SK-N-SH (cell line): ENCODE data around the gene XKR8. TPM values are rescaled to one million over a fixed set of nuclear protein-coding genes. Genes with fewer than 3 reads are reported as not detected.
A peak's percentile ranks its signal among the peaks of the same experiment; 100 is the strongest.

ENCODE experiments used
- CTCF ChIA-PET: fragments of 300-600, 350-600 bp; formaldehyde crosslinking; extraction: SDS; loops from one replicate; lab custom pipeline; 2021; lab: Yijun Ruan, JAX
- POLR2A ChIA-PET: fragments of 350-600 bp; sonication (Branson Sonifier 250); formaldehyde crosslinking; extraction: SDS; loops from one replicate; lab custom pipeline; 2020; ENCODE audit warnings: antibody characterized with exemption, inconsistent platforms; lab: Yijun Ruan, JAX
- DNase-seq: peaks from one replicate; pipeline ENCODE4 v3.0.0; 2012
- H2AFZ ChIP-seq: fragments of 200-600 bp; sonication (generic); 2 replicates; pipeline ENCODE4 v1.8.1; 2016; ENCODE audit warnings: antibody characterized with exemption, mild to moderate bottlenecking, low read depth
- H3F3A ChIP-seq: fragments of 200-600 bp; sonication (generic); replicated peaks from 2 replicates; pipeline ENCODE3; 2016; ENCODE audit warnings: antibody characterized with exemption, mild to moderate bottlenecking; ENCODE audit not compliant: insufficient read depth
- H3K27ac ChIP-seq, 2 experiments: fragments of 200-500 bp in 1 of 2; fragments of 200-600 bp in 1 of 2; sonication (Bioruptor generic) in 1 of 2; sonication (generic), shearing (Covaris generic) in 1 of 2; 2 replicates each; pipeline versions ENCODE4 v1.5.1 to v1.6.1; 2014 to 2016; ENCODE audit warnings: low read depth in 2 of 2, inconsistent platforms in 1 of 2, low read length in 1 of 2, mild to moderate bottlenecking in 1 of 2, mixed read lengths in 1 of 2
- H3K27me3 ChIP-seq: fragments of 200-600 bp; sonication (generic), shearing (Covaris generic); 2 replicates; pipeline ENCODE4 v1.6.1; 2016; ENCODE audit warnings: mixed run types; ENCODE audit not compliant: insufficient read depth
- H3K36me3 ChIP-seq, 2 experiments: fragments of 200-500 bp in 1 of 2; fragments of 200-600 bp in 1 of 2; sonication (Bioruptor generic) in 1 of 2; sonication (generic) in 1 of 2; replicated peaks in 1 of 2; 2 replicates each; pipeline versions ENCODE3 to v1.5.1; 2014 to 2016; ENCODE audit warnings: low read length in 1 of 2, mild to moderate bottlenecking in 1 of 2; ENCODE audit not compliant: insufficient read depth in 2 of 2, control insufficient read depth in 1 of 2
- H3K4me1 ChIP-seq, 2 experiments: fragments of 200-500 bp in 1 of 2; fragments of 200-600 bp in 1 of 2; sonication (Bioruptor generic) in 1 of 2; sonication (generic), shearing (Covaris generic) in 1 of 2; 2 replicates each; pipeline versions ENCODE4 v1.5.1 to v1.6.1; 2014 to 2016; ENCODE audit warnings: low read depth in 1 of 2, low read length in 1 of 2, mixed run types in 1 of 2; ENCODE audit not compliant: insufficient read depth in 2 of 2, control insufficient read depth in 1 of 2
- H3K4me2 ChIP-seq: fragments of 200-600 bp; sonication (generic), shearing (Covaris generic); 2 replicates; pipeline ENCODE4 v1.6.1; 2017; ENCODE audit warnings: mixed run types
- H3K4me3 ChIP-seq, 2 experiments: fragments of 200-500 bp in 1 of 2; fragments of 200-600 bp in 1 of 2; sonication (Bioruptor generic) in 1 of 2; sonication (generic), shearing (Covaris generic) in 1 of 2; 2 replicates each; pipeline versions ENCODE4 v1.5.1 to v1.8.1; 2014 to 2016; ENCODE audit warnings: low read depth in 2 of 2, inconsistent platforms in 1 of 2, low read length in 1 of 2, mild to moderate bottlenecking in 1 of 2, mixed read lengths in 1 of 2, moderate library complexity in 1 of 2
- H3K79me2 ChIP-seq: fragments of 200-600 bp; sonication (generic); 2 replicates; pipeline ENCODE4 v1.8.1; 2017; ENCODE audit warnings: mild to moderate bottlenecking; ENCODE audit not compliant: insufficient read depth
- H3K9ac ChIP-seq: fragments of 200-600 bp; sonication (generic); 2 replicates; pipeline ENCODE4 v1.6.1; 2017; ENCODE audit warnings: mixed run types
- H3K9me2 ChIP-seq: fragments of 200-600 bp; sonication (generic); 2 replicates; pipeline ENCODE4 v1.6.1; 2017; ENCODE audit warnings: mixed run types
- H3K9me3 ChIP-seq: fragments of 200-600 bp; sonication (generic); 2 replicates; pipeline ENCODE4 v1.6.1; 2017; ENCODE audit warnings: mixed run types, mild to moderate bottlenecking, moderate library complexity
- H4K20me1 ChIP-seq: fragments of 200-600 bp; sonication (generic); 2 replicates; pipeline ENCODE4 v1.6.1; 2017; ENCODE audit warnings: mild to moderate bottlenecking, mixed run types; ENCODE audit not compliant: insufficient read depth
- CHD2 ChIP-seq: fragments of 150-350 bp; IDR thresholded peaks from 2 replicates; pipeline ENCODE4 v1.6.1; 2018; ENCODE audit warnings: low read length; ENCODE audit not compliant: partially characterized antibody
- ELF1 ChIP-seq: IDR thresholded peaks from 2 replicates; pipeline ENCODE4 v1.4.0; 2012
- EZH2phosphoT487 ChIP-seq: fragments of 200-600 bp; sonication (generic); IDR thresholded peaks from 2 replicates; pipeline ENCODE4 v1.6.1; 2017; ENCODE audit warnings: low read depth, mixed run types, mild to moderate bottlenecking, antibody characterized with exemption, moderate library complexity, borderline replicate concordance
- FOXJ3 ChIP-seq: sonication (generic); formaldehyde crosslinking; IDR thresholded peaks from 2 replicates; pipeline ENCODE4 v1.5.1; 2020; ENCODE audit warnings: mild to moderate bottlenecking, missing genetic modification reagents
- IRF3 ChIP-seq: fragments of 150-350 bp; IDR thresholded peaks from 2 replicates; pipeline ENCODE4 v1.6.1; 2016; ENCODE audit warnings: mild to moderate bottlenecking, low read depth, low read length
- MXI1 ChIP-seq: IDR thresholded peaks from 2 replicates; pipeline ENCODE4 v1.6.1; 2012; ENCODE audit warnings: mild to moderate bottlenecking, low read depth, low read length, improper control_type of control experiment
- RAD21 ChIP-seq: IDR thresholded peaks from 2 replicates; pipeline ENCODE4 v1.6.1; 2012; ENCODE audit warnings: mild to moderate bottlenecking, low read length
- RCOR1 ChIP-seq: fragments of 150-350 bp; IDR thresholded peaks from 2 replicates; pipeline ENCODE4 v1.6.1; 2017; ENCODE audit warnings: antibody characterized with exemption, low read length
- RXRA ChIP-seq: IDR thresholded peaks from 2 replicates; pipeline ENCODE4 v1.4.0; 2012; ENCODE audit warnings: low read depth, mild to moderate bottlenecking, borderline replicate concordance
- SMC3 ChIP-seq: IDR thresholded peaks from 2 replicates; pipeline ENCODE4 v1.6.1; 2012; ENCODE audit warnings: low read depth, low read length, improper control_type of control experiment
- YY1 ChIP-seq: IDR thresholded peaks from 2 replicates; pipeline ENCODE4 v1.4.0; 2012; ENCODE audit warnings: low read depth, mild to moderate bottlenecking
- ZBTB33 ChIP-seq: IDR thresholded peaks from 2 replicates; pipeline ENCODE4 v1.4.0; 2012; ENCODE audit warnings: low read depth, borderline replicate concordance
- WGBS: methylation state at CpG from one replicate; pipeline ENCODE4 v1.1.6; 2017; ENCODE audit warnings: low lambda C conversion rate; 5-methylcytosine and 5-hydroxymethylcytosine counted together
- polyA plus RNA-seq, 3 experiments: library from polyadenylated mRNA; depleted of rRNA; stranded (reverse); fragments of >200 nt; gene quantifications; 2 replicates each; pipeline ENCODE4 v1.2.3, GENCODE V29; 2012
- TF ChIP-seq, protein P1 (sequence below): IDR thresholded peaks from 2 replicates; pipeline ENCODE4 v1.4.0; 2012; ENCODE audit warnings: low read depth, borderline replicate concordance
- TF ChIP-seq, protein P2 (sequence below): fragments of 150-350 bp; IDR thresholded peaks from 2 replicates; pipeline ENCODE4 v1.6.1; 2017; ENCODE audit warnings: antibody characterized with exemption, low read length, low read depth, borderline replicate concordance

The XKR8 gene
- polyA plus RNA-seq, 1 of the 3 experiments (the other 2 are of a cell fraction), result 0.02 TPM

DNA sequence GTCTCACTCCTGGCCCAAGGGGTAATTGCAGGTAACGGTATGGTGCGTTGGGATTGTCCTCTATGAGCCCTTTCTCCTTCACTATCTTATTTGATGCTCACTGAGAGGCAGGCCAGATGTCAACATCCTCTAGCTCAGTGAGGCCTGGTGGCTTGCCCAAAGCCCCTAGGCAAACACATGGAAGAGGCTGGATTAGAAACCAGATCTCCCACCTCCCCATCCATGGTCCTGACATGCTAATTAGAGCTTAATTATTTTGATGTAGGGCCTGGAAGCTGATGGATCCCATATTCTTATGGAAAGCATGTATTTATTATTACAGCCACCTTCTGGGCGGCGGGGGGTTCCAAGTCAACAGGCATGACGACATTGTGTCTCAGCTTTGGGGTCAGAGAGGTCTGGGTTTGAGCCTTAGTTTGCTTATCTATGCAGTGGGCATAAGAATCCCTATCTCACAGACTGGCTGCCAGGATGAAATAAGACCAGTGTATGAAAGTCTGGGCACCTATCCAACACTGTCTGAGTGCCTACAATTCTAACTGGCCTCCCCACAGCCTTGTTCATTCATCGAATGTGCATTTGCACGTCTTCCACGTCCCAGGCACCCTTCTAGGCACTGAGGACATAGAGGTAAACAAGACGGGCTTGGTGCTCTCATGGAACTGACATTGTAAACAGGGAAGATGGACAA lies 18.8 kb upstream of the XKR8 start:
- CTCF ChIA-PET, result interaction anchor here (0.8 to 1.9 kb wide), 7 partner anchors 16 to 272 kb away, joined by 3 to 5 read pairs (median 4); partner anchors contain the start of gene EYA3
- 0 out of 2 replicates have a peak, but pooled peaks have one; percentile 10 for TF ChIP-seq RCOR1
- TF ChIP-seq YY1, result no peak
- TF ChIP-seq, protein P1, sequence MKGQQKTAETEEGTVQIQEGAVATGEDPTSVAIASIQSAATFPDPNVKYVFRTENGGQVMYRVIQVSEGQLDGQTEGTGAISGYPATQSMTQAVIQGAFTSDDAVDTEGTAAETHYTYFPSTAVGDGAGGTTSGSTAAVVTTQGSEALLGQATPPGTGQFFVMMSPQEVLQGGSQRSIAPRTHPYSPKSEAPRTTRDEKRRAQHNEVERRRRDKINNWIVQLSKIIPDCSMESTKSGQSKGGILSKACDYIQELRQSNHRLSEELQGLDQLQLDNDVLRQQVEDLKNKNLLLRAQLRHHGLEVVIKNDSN, result no peak
- peak; percentile 4 for TF ChIP-seq CHD2
- TF ChIP-seq, all 33 proteins: peak for 2
- Histone ChIP-seq H3K9me2 (no peaks in the 10 kb centered on the region), H3K4me1 (peaks cover 0 to 13% of the 10 kb centered on the region in 2 experiments; a peak in 1 of 4 replicates), H3K9ac (no peak overlapping the region), H3K79me2 (no peaks in the 10 kb centered on the region), H3K27me3 (no peaks in the 10 kb centered on the region), H2AFZ (no peak overlapping the region), H3K36me3 (no peaks in the 10 kb centered on the region), H3K4me2 (no peak overlapping the region), H4K20me1 (no peaks in the 10 kb centered on the region), H3F3A (no peaks in the 10 kb centered on the region), H3K27ac (peak overlapping the region in 1 of 2 experiments; percentile 23; a peak in 1 of 4 replicates), H3K9me3 (no peaks in the 10 kb centered on the region), H3K4me3 (no peak overlapping the region)
- DNase-seq, result peak; percentile 67
- POLR2A ChIA-PET, result no interaction called here
- 76% methylated on average over 9 of the region's 9 CpGs for WGBS

DNA sequence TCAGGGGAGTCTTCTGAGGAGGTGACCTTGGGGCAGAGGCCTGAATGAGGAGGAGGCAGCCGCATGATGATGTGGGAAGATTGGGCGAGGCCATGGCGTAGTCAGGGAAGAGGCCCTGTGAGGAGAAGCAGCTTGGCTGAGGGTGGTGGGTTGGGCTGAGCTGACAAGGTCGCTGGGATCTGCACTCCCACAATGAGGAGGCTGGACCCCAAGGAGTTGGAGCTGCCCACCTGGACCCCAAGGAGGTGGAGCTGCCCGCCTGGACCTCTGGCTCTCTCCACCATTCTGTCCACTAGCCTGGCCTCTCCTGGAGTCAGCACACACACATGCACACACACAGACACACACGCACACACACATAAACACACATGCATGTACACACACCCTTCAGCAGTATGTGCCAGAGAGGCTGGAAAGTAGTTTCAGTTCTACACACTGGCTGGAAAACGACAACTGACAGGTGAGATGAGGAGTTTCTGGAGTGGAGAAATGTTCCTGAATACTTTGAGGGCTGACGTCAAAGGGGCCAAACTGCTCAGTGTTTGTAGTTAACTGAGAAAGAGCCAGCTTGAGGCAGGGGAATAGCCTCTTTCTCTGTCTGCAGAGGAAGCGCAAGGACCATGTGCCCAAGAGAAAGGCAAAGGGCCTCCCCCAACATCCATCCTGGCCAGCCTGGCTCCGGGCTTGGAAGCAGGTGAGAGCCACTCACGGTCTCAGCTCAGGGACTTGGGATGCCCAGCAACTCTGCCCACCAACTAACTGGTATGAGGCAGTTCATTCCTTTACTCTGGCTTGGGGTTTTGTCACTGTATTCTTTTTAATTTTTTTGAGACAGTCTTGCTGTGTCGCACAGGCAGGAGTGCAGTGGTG lies 17.9 kb upstream of the XKR8 start:
- TF ChIP-seq ELF1 (no peak), IRF3 (no peak), SMC3 (no peak), EZH2phosphoT487 (no peak), MXI1 (no peak), ZBTB33 (no peak), RCOR1 (no peak), RAD21 (no peak), RXRA (no peak), FOXJ3 (no peak)
- TF ChIP-seq, protein P2, sequence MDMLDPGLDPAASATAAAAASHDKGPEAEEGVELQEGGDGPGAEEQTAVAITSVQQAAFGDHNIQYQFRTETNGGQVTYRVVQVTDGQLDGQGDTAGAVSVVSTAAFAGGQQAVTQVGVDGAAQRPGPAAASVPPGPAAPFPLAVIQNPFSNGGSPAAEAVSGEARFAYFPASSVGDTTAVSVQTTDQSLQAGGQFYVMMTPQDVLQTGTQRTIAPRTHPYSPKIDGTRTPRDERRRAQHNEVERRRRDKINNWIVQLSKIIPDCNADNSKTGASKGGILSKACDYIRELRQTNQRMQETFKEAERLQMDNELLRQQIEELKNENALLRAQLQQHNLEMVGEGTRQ, result no peak
- Histone ChIP-seq H2AFZ (no peak overlapping the region), H3K9me3 (no peaks in the 10 kb centered on the region), H3K4me1 (peaks cover 0 to 13% of the 10 kb centered on the region in 2 experiments; a peak in 1 of 4 replicates), H4K20me1 (no peaks in the 10 kb centered on the region), H3K36me3 (no peaks in the 10 kb centered on the region), H3K9ac (no peak overlapping the region), H3K27ac (no peak overlapping the region), H3K9me2 (no peaks in the 10 kb centered on the region), H3K79me2 (no peaks in the 10 kb centered on the region), H3F3A (no peaks in the 10 kb centered on the region), H3K4me3 (no peak overlapping the region), H3K4me2 (no peak overlapping the region), H3K27me3 (no peaks in the 10 kb centered on the region)
- DNase-seq, result no peak
- CTCF ChIA-PET, result interaction anchor here (1.0 to 1.1 kb wide), 3 partner anchors 40 to 84 kb away, joined by 3 read pairs; no protein-coding TSS in a partner anchor
- POLR2A ChIA-PET, result no interaction called here
- 82% methylated on average over 11 of the region's 12 CpGs for WGBS
